Mesenteric fat pad (tissue), 1 donor: ENCODE measurements around the gene MTA3. TPM values are rescaled to one million over a fixed set of nuclear protein-coding genes. Genes with fewer than 3 reads are reported as not detected.
"Not testable (repeated sequence)": the region's sequence is repeated elsewhere in the genome, so short reads cannot be mapped to it uniquely, and the experiment has no call there.

Source experiments
- DNase-seq: peaks from one replicate; pipeline ENCODE4 v3.0.0-alpha.2; 2020; ENCODE audit warnings: low spot score
- total RNA-seq: library from RNA; stranded (reverse); fragmentation: NEBNext Ultra II Directional; extraction: Animal tissue kit (Norgen Biotek cat#: 25700); gene quantifications from one replicate; pipeline ENCODE4 v1.2.1, GENCODE V29; 2021
- donor health status: DM: yes; HTN: yes; CAD: no.

The MTA3 gene
- total RNA-seq, 1 donor from 2014 or later, result 35.2 TPM

DNA sequence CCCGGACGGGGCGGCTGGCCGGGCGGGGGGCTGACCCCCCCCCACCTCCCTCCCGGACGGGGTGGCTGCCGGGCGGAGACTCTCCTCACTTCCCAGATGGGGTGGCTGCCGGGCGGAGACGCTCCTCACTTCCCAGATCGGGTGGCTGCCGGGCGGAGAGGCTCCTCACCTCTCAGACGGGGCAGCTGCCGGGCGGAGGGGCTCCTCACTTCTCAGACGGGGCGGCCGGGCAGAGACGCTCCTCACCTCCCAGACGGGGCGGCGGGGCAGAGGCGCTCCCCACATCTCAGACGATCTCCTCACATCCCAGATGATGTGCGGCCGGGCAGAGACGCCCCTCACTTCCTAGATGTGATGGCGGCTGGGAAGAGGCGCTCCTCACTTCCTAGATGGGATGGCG, 37.7 kb downstream of the MTA3 start:
- DNase-seq, result not testable (repeated sequence)

DNA sequence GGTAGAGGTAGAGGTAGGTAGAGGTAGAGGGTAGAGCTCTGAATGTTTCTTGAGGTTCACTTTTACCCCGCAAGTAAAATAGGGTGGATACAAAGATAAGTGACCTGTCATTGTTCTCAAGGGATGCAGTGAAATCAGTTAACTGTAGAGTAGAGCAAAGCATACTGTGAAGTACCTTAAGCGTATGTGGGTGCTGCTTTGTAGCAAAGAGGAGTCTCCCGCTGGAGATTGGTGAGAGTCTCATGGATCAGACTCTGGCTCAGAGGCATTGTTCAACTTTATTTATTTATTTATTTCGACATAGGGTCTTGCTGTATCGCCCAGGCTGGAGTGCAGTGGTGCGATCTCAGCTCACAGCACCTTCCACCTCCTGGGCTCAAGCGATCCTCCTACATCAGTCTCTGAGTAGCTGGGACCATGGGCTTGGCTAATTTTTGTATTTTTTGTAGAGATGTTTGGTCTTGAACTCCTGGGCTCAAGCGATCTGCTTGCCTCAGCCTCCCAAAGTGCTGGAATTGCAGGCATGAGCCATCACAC, 38.7 kb downstream of the MTA3 start:
- DNase-seq, result no peak

DNA sequence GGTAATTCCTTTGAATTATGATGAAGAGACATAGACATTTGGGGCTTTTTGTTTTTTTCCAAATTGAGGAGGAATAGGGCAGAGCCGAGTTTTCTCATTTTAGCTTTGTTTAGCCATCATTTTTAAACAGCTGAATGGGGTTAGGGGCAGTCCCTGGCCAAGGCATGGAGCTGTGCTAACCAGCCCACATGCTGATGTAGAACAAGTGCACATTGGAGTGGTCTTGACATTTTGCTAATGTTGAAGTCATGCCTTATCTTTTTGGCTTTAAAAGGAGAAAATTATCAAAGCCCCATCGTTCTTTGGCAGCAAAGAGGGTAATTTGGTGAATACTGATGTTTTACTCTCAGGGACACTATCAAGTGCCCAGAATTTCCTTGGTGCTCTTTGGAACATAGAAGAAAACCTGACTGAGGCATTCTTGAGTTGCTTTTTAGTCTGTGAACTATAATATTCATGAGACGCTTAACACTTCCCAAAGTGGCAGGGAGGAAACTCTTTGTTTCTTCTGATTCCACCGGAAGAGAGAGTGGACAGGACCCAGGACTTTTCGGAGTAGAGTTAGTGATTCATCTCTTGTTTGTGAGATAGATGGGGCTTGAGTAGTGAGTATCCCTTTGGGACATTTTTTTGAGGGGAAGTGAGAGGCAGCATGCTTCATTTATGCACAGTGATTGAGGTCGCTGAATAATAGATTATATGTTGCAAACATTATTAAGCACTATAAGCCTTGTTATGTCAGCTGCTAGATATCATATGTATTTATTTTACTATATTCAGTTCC, 45.0 kb downstream of the MTA3 start:
- no peak for DNase-seq

DNA sequence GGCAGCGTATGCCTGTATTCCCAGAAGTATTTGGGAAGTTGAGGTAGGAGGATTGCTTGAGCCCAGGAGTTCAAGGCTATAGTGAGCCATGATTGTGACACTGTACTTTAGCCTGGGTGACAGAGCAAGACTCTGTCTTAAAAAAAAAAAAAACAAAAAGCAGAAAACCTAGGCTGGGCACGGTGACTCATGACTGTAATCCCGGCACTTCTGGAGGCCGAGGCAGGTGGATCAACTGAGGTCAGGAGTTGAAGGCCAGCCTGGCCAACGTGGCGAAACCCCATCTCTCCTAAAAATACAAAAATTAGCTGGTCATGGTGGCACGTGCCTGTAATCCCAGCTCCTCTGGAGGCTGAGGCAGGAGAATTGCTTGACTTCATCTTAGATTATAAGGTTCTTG, 46.4 kb downstream of the MTA3 start:
- no peak for DNase-seq

DNA sequence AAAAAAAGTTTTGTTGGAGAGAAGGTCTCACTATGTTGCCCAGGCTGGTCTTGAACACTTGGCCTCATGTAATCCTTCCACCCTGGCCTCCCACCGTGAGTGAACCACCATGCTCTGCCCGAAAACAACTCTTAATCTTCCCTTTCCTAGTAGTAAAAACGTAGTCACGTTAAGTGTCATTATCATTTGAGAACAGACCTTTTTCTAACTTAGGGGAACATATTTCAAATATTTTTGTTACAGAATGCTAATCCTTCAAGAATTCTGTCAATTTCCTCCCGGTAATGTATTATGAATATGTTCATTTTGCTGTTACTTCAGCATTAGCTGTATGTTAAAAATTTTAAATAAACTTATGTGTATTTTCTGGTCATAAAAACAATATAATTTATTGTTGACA, 49.7 kb downstream of the MTA3 start:
- no peak for DNase-seq

DNA sequence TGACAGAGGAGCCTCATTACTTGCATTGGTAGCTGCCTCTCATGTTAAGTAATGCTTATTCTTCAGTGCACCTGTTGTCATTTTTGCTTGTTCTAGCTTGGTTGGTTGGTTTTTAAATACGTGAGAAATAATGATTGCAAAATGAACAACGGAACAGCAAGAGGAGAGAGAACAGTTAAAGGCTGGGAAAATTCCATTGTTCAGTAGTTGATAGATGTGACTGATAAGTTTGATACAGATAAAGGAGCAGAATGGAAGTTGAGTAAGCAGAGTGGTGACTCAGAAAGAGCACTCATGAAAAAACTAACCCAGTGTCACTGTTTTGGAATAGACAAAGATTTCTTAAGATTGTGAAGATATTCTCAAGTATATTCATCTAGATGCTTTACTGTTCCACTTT, 50.5 kb downstream of the MTA3 start:
- no peak for DNase-seq

DNA sequence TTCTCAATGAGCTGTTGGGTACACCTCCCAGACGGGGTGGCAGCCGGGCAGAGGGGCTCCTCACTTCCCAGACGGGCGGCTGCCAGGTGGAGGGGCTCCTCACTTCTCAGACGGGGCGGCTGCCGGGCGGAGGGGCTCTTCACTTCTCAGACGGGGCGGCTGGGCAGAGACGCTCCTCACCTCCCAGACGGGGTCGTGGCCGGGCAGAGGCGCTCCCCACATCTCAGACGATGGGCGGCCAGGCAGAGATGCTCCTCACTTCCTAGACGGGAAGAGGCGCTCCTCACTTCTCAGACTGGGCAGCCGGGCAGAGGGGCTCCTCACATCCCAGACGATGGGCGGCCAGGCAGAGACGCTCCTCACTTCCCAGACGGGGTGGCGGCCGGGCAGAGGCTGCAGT, 53.2 kb downstream of the MTA3 start:
- DNase-seq, result not testable (repeated sequence)

DNA sequence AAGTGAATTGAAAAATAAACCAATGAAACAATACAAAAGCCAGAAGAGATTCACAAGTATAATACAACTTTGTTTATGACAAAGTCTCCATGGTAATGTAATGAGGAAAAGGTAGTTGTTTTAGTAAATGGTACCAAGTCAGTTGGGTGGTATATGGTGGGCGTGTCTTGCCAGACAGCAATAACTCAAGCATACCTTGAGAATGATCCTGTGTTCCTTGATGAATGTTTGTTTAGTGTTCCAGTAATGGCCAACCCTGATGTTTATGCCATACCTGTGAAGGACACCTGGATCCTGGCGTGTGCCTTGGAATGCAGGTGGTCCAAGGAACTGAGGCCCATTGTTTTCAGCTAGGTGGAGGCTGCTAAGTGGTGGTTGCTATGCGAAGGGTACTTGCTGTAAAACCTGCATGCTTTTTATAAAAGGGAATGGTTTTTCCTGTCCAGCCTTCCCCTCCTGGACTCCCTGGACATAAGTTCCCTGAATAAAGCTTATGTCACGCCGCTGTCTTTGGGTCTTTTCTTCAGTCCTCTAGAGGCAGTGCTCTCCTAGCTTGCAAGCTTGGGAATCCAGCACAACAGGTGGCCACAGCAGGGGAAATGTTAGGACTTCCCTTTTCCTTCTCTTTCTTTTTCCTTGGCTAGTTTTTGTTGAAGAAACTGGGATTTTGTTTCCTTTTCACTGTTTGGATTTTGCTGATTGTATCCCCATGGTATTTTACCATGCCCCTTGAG, 54.7 kb downstream of the MTA3 start:
- no peak for DNase-seq

DNA sequence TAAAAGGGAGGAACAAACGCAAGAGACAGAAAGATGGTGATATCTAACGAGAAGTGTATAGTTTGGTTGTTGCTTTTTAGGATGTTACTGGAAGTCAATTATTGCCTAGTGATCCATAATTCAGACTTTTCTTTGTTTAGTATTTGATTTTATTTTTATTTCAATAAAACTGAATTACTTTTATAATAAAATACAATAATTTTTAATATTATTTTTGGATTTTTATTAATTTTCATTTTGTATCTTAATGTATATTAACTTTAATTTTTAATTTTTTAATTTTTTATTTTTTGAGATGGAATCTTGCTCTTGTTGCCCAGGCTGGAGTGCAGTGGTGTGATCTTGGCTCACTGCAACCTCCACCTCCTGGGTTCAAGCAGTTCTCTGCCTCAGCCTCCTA, 55.6 kb downstream of the MTA3 start:
- DNase-seq, result no peak

DNA sequence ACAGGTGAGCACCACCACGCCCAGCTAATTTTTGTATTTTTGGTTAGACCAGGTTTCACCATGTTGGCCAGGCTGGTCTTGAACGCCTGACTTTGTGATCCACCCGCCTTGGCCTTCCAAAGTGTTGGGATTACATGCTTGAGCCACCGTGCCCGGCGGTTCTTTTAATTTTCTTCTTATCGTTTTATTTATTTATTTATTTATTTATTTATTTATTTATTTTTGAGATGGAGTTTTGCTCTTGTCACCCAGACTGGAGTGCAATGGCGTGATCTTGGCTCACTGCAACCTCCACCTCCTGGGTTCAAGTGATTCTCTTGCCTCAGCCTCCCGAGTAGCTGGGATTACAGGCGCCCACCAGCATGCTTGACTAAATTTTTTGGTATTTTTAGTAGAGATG, 59.6 kb downstream of the MTA3 start:
- DNase-seq, result not testable (repeated sequence)

DNA sequence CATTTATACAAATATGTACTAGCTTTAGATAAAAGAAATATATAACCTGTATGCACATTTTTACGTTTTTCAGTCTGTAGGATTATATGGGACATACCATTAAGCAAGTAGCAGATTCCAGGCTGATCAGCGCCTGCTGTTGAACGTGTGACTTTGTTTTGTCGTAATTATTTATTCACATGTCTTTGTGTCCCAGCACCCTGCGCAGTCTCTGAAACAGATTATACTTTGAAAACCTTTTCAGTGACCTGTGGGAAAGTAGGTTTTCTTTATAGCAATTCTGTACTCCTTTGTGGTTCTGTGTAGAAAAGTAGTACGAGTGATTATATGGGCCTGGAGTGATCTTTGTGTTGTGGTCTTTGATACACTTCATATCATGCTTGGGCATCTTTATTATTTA, 68.5 kb downstream of the MTA3 start:
- no peak for DNase-seq

DNA sequence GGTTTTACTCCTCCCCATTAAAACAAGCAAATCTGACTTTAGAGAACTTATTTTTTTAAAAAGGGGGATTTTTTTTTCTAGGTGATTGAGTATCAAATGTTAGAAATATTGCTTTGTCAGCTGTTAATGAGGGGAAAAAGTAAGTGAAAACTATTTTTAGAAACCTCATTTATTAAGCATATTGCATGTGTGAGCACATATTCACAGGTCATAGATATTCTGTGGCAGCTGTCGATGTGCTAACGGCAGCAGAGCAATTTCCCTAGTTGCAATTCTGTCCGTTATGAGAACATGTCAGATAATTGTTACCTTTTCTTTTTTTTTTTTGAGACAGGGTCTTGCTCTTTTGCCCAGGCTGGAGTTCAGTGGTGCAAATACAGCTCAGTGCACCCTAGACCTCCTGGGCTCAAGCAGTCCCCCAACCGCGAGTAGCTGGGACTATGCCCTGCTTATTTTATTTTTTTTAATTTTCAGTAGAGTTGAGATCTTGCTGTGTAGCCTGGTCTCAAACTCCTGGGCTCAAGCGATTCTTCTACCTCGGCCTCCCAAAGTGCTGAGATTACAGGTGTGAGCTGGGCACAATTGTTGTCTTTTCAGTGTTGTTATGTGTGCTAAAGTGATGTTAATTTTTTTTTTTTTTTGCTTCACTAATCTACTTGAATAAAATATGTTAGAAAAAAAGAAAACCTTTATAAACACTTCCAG, 69.8 kb downstream of the MTA3 start:
- no peak for DNase-seq

DNA sequence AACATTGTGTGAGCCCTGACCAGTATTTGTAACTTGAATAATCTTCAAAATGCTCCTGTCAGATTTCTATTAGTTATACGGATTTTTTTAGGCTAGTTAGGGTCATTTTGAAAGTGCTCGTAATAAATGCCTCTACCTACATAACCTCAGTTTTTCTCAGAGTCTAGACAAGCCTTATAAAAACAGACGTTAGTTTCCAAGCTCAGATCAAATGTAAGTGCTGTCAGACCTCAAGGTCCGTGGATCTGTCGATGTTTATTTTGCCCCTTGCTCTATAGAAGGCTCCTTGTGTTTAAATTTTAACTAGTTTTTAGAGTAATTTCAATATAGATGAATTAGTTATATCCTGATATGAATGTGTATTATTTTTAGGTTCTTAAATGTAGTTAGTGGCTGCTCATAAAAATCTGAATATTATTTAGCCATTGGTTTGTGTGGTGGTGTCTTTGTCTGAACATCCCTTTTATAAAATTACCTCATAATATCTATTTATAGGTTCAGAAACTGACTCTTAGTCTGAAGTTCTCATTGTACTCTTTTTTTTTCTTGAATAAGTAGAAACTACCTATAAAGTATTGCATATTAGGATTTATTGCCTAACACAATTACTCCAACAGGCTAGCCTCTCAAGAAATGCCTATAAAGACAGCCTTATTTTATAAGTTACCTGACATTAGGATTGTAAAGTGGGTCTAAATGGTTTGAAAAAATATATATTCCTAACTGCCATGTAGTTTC, 71.1 kb downstream of the MTA3 start:
- DNase-seq, result no peak

DNA sequence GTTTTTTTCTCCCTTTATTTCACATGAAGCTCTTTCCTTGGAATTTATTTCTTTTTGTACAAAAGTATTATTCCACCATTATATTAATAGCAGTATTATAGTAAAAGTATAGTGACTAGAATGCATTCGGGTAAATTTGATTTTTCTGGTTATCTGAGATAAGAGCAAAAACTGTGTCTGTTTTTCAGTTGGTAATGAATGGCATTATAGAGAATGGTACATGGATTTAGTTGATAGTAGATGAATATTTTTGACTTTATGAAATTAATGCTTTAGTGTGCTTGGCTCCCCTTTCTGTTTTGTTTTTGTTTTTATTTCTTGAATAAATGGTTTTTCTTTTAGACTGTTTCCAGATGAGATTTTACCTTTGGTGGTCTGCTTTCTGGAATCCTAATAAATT, 71.8 kb downstream of the MTA3 start:
- no peak for DNase-seq

DNA sequence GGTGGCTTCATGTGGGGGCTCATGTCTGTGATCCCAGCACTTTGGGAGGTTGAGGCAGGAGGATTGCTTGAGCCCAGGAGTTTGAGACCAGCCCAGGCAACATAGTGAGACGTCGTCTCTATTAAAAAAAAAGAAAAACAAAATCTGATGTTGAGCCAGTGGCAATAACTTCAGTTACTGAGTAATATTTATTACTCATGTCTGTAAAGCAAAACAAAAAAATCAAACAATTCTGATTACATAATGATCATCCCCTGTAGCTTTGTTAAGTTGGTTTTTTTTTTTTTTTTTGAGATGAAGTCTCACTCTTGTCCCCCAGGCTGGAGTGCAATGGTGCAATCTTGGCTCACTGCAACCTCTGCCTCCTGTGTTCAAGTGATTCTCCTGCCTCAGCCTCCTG, 73.9 kb downstream of the MTA3 start:
- DNase-seq, result not testable (repeated sequence)

DNA sequence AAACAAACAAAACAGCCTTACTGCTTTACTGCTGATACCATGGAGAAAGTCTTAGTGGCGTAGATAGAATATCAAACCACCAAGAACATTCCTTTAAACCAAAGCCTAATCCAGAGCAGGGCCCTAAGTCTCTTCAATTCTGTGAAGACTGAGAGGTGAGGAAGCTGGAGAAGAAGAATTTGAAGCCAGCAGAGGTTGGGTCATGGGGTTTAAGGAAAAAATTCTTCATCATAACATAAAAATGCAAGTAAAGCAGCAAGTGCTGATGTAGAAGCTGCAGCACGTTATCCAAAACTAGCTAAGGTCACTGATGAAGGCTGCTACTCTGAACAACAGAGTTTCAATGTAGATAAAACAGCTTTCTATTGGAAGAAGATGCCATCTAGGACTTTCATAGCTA, 77.1 kb downstream of the MTA3 start:
- no peak for DNase-seq

DNA sequence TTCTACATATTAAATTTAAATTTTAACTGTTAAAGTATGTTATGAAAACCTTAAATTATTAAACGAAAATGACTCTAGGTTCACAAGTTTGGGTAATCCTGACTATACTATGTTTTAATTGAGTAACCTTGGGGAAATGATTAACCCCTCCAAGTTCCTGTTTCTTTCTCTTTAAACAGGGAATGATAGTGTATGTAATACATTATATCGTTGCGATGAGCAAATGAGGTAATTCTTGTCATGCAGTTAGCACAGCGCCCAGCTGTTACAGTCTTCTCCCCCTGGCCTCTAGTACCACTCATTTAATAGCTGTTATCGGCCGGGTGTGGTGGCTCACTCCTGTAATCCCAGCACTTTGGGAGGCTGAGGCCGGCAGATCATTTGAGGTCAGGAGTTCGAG, 80.4 kb downstream of the MTA3 start:
- DNase-seq, result no peak

DNA sequence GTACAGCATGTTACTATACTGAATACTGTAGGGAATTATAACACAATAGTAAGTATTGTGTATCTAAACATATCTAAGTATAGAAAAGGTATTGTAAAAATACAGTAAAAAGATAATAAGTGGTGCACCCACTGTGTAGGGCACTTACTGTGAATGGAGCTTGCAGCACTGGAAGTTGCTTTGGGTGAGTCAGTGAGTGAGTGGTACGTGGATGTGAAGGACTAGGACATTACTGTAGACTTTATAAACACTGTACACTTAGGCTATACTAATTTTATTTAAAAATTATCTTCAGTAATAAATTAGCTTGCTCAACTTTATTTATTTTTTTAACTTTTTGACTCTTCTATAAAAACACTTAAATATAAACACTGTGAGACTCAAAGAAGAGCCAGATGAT, 82.6 kb downstream of the MTA3 start:
- no peak for DNase-seq

DNA sequence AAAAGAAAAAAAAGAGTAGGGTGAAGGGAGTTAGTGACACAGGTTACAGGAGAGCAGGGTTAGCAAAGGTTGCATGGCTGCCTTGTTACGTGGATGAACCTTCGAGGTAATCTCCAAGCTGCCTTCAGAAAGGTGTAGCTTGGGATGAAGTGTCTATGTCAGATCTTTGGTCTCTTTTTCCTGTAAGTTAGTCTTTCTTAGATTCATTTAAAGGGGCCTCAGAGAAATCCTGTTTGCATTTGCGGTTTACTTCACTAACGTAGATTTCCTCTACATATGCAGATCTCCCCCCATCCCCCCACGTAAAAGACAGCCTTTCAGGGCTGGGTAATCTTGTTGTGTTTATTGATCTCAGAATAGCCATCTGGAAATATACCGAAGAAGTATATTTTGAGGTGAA, 83.7 kb downstream of the MTA3 start:
- no peak for DNase-seq

DNA sequence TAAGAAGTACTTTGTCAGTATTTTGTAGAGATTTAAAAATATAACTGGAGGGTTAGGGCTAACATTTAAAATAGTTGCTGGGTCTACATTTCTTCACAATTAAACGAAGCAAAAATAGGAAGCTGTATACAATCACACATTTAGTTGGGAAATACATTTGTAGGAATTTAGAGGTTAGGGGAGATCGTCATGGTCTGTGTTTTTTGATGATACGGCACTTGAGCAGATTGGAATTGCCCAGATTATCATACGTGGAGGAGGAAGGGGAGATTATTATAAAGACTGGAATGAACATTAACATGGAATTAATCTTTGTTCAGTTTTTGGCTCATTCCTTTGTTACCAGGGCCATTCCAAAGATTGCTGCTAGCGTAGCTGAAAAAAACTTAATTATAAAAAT, 84.6 kb downstream of the MTA3 start:
- no peak for DNase-seq

DNA sequence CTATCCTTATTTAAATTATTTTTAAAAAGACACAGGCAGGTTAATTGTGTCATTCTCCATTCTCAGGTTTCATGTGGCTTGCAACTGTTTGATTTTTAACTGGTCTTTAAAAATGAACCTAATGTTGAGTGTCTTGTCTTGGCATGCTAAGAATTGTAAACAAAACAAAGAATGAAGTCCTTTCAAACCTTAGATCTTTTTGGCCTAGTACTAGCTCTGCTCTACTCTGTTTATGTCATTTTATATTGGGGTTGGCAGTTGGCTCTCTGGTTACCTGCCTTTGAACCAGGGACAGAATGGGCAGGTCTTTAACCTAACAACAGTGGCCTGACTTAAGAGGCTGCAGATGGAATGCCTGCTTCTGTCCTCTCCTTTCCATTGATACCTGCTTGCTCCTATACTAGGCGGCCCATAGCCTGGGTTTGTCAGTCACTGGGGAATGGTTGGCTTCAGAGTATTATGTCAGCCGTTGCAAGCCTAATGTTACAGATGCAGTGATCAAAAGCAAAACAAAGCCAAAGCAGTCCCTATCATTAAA, 85.5 kb downstream of the MTA3 start:
- no peak for DNase-seq
